Measurements from ENCODE around the gene CHSY3.
"Not testable (repeated sequence)": the region's sequence is repeated elsewhere in the genome, so short reads cannot be mapped to it uniquely, and the experiment has no call there.

The CHSY3 gene

DNA sequence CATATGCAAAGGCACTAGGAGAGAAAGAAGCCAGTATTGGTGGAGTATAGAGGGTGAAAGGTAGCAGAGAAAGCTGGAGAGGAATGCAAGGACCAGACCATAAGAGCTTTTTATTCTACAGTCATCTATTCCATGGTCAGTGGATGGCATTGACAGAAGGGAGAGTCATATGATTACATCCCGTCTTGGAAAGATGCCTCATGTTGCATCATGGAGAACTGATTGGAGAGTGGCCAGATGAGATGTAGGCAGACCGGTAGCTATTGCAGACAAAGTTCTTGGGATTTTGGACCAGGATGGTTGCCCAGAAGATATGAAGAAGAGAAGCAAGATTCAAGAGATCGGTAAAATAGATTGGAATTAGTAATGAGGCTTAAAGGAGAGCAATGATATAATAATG lies 260.7 kb downstream of the CHSY3 start:
- DNase-seq (ENCODE audit: low read depth), result no peak

DNA sequence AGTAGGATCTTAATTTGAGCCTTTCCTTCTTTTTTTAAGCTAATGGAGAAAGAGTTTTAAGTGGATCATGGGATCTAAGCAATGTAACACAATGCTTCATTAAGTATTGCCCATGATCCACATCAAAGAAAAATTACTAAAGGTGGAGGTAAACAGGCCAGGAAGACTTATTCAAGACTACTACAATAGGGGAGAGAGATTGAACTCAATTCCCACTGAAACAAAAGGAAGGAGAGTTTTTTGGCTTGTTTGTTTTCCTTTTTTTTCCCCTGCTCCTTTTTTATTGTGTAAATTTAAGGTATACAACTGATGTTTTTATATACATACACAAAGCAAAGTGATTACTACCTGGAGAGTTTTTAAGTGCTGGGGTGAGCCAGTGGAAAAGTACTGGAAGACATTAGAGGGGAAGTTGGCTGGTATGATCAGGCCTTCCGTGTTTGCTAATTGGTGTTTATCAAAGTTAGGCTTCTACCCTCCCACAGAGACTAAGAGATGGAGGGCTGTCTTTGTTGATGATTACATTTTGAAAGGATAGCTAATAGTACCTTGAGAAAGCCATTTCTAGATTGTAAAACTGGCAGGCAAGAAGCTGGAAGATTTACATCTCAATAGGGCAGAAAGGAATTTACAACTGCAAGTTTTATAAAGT lies 262.7 kb downstream of the CHSY3 start:
- DNase-seq (ENCODE audit: low read depth), result no peak

DNA sequence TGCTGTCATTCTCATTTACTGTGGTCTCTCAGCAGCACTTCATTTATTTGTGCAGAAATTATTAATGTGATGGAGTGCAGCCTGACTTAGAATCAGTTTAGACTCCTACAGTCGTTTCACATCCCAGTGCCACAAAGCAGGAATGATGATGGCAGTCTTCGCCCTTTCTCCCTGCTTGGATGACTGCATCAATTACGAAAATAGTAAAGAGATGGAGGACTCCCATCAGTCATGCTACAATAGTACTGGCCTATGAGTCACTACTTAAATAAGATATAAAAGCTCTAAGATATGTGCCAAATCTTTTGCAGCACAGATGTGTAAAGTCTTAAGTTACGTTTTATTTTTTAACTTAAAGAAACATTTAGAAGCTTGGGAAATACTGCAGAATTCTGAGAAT lies 263.9 kb downstream of the CHSY3 start:
- DNase-seq (ENCODE audit: low read depth), result no peak

DNA sequence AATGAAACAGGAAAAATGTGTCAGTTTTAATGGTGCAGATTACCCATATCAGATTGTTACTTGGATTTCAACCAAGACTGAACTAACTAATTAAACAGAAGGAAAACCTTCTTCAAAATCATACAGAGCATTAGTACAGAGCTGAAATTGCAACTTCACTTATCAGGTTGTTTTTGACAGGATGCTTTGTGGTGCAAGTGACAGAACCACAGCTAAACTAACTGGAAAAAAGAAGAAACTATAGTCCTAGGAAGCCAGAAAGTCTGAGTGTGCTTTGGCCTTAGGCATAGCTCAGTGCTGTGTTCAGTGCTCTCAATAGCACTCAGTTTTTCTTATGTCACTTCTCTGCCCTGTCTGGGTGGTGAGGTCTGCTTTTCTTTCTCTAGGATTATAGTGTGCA lies 267.4 kb downstream of the CHSY3 start:
- no peak for DNase-seq (ENCODE audit: low read depth)

DNA sequence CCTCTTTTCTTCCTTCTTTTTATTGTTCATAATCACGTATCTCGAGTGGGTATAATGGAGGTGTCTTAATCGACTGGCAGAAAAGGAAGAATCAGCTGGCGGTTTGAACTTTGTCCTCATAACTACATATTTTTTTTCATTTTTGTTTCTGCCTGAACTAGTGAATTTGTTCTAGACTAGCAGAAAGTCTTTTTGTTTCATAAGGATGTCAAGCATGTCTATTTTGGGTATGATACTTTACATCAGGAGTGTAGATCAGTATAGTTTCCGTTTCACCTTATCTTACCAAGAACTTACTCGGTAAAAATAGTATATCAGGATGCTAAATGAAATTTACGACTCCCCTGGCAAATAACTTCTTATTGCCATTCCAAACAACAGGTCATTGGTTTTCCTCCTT lies 278.9 kb downstream of the CHSY3 start:
- DNase-seq (ENCODE audit: low read depth), result no peak

DNA sequence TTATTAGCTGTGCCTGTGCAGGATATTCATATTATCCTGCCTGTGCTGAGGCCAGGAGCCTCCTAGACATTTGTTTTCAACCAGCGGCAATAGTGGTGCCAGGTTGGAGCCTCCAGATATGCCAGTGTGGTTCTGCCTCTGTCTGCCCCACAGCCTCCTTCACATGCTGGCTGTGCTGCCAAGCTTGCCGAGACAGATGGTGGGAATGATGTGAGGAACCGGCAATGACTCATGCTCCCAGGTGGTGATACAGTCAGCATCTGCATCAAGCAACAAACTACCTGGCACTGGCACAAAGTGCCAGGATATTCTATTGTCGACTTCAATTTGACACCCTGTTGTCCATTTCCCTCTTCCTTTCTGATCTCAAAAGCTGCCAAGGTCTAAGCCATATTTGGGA lies 285.7 kb downstream of the CHSY3 start:
- no peak for DNase-seq (ENCODE audit: low read depth)

DNA sequence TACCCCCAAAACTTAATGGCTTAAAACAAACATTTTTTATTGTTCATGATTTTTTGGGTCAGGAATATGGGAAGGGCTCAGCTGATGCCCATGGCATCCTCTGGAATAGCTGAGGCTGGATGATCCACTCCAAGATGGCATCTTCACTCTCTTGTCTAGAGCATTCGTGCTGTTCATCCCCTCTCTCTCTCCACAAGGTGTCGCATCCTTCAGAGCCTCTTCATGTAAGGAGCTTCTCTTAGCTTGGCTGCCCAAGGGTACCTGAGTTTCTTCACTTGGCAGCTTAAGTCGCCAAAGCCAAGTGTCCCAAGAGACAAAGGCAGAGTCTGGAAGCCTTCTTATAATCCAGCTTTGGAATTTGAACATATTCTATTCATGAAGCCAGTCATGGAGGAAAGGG lies 294.7 kb downstream of the CHSY3 start:
- DNase-seq (ENCODE audit: low read depth), result no peak

DNA sequence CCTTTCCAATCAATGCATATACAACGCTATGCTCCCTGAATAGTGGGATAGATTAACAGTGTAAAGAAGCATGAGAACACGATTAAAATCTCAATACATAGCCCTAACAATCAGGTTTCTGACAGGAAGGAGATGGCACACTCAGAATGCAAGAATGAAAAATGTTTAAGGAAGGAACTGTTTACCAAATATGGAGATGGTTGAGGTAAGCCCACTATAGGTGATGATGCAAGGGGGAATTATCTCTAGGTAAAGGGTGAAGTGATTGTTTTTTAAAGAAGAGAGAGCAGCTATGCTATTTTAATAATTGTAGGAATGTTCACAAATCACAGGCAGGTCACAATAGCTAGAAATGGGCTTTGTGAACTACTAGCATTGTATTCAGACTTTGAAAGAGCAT lies 302.4 kb downstream of the CHSY3 start:
- DNase-seq (ENCODE audit: low read depth), result no peak

DNA sequence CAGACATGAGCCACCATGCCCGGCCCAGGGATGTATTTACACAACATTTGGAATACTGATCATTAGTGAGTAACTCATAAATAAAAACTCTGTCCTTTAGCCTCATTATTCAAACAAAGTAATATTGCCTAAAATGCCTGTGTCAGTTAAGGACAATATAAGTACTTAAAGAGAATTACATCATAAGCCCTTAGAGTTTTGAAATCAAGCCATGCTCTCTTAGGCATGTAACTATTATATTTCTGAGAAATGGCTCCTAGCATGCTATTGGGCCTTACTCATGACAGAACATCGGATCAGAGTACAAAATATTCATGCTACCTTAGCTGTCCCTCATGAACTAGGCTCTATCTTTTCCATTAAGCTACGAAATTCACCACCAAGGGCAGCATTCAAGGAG lies 309.3 kb downstream of the CHSY3 start:
- DNase-seq (ENCODE audit: low read depth), result no peak

DNA sequence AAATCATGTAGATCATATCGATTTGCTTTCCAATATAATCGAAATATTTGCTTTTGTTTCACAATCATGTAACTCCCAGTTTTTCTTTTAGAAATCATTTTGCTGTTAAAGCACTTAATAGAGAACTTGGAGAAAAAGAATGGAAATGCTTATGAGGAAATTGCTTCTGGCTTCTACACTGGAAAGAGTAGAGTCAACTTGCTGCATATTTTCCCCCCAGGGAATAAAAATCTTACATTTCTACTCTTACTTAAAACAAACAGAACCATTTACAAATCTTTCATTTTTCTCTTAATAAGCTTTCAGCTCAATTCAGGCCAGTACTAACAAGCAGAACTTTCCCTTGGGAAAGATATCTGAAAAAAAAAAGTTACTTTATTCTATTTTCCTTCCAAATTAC lies 312.0 kb downstream of the CHSY3 start:
- no peak for DNase-seq (ENCODE audit: low read depth)

DNA sequence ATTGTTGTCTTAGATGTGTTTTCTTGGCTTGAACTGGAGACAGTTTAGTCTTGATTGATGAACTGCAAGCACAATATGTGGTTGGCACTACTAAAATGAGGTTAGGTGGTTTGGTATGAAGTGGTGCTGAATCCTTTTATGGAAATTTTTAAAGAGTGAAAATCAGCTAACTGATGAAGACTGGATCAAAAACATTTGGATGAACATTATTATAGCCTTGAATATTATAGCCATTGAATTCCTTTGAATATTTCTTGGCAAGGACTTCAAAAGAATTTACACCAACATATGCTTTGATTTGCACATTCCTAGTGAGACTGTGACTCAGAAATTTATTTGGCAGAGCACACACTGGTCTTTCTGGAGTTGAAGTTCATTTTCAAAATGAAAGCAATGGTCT lies 318.3 kb downstream of the CHSY3 start:
- no peak for DNase-seq (ENCODE audit: low read depth)

DNA sequence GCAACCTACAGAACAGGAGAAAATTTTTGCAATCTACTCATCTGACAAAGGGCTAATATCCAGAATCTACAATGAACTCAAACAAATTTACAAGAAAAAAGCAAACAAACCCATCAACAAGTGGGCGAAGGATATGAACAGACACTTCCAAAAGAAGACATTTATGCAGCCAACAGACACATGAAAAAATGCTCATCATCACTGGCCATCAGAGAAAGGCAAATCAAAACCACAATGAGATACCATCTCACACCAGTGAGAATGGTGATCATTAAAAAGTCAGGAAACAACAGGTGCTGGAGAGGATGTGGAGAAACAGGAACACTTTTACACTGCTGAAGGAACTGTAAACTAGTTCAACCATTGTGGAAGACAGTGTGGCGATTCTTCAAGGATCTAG lies 322.3 kb downstream of the CHSY3 start:
- DNase-seq (ENCODE audit: low read depth), result not testable (repeated sequence)

DNA sequence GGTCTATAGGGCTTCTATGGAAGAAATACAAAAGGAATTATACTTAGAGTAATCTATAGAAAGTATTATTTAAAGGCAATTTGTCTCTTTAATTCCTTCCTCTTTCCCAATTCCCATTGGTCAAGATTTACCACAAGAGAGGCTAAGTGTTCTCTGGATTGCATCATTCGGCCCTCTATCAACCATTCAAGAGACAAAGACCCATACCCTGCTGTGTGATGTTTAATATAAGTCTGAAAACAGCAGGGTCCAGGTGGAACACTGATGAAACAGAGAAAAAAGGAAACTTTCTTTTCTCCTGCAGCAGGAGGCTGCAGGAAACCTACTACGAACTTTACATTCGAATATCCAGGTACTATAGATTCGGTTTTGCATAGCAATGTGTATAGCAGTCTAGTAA lies 323.4 kb downstream of the CHSY3 start:
- no peak for DNase-seq (ENCODE audit: low read depth)

DNA sequence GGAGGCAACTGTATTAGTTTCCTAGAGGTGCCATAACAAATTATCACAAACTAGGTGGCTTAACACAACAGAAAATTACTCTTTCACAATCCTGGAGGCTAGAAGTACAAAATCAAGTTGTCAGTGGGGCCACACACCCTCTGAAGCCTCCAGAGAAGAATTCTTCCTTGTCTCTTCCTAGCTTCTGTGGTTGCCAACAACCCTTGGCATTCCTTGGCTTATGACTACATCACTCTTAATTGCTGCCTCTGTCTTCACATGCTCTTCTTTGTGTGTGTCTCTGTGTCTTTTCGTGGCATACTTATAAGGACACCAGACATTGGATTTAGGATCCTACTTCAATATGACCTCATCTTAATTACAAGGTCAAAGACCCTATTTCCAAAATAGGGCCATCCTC lies 327.5 kb downstream of the CHSY3 start:
- DNase-seq (ENCODE audit: low read depth), result no peak

DNA sequence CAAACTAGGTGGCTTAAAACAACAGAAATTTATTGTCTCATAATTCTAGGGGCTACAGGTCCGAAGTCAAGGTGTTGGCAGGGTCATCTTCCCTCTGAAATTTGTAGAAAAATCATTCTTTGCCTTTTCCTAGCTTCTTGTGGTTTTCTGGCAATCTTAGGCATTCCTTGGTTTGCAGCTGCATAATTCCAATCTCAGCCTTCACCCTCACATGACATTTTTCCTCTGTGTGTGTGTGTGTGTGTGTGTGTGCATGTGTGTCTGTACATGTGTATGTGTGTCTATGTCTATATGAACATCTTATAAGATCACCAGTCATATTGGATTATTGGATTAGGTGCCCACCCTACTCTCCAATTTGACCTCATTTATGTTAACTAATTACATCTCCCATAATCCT lies 330.6 kb downstream of the CHSY3 start:
- no peak for DNase-seq (ENCODE audit: low read depth)
